Uterus (tissue), 4 donors: ENCODE data around the gene SLC25A22. TPM values are rescaled to one million over a fixed set of nuclear protein-coding genes. Genes with fewer than 3 reads are reported as not detected.

Source experiments
- DNase-seq, 2 donors: peaks; one replicate each; pipeline ENCODE4 v3.0.0-alpha.2; 2019 to 2020
- H3K27ac ChIP-seq, 2 donors: fragments of 200-600 bp; sonication (generic); 1 replicate in 1 of 2; 2 replicates in 1 of 2; pipeline ENCODE4 v1.5.1; 2016 to 2018
- H3K27me3 ChIP-seq, 2 donors: fragments of 200-600 bp; sonication (generic); one replicate each; pipeline ENCODE4 v1.5.1; 2018 to 2019; ENCODE audit warnings: control low read depth in 1 of 2
- H3K36me3 ChIP-seq, 2 donors: fragments of 200-600 bp; sonication (generic); one replicate each; pipeline ENCODE4 v1.5.1; 2019; ENCODE audit warnings: control low read depth in 1 of 2
- H3K4me1 ChIP-seq, 2 donors: fragments of 200-600 bp; sonication (generic); one replicate each; pipeline ENCODE4 v1.5.1; 2018 to 2019; ENCODE audit warnings: control low read depth in 1 of 2
- H3K4me3 ChIP-seq, 2 donors: fragments of 200-600 bp; sonication (generic); 1 replicate in 1 of 2; 2 replicates in 1 of 2; pipeline ENCODE4 v1.5.1; 2018 to 2019; ENCODE audit warnings: mild to moderate bottlenecking in 1 of 2
- H3K9me3 ChIP-seq, 2 donors: fragments of 200-600 bp; sonication (generic); one replicate each; pipeline ENCODE4 v1.5.1; 2019; ENCODE audit warnings: control low read depth in 1 of 2
- CTCF ChIP-seq, 4 experiments: fragments of 200-600 bp in 2 of 4; fragments of 450-650 bp in 2 of 4; sonication (generic) in 2 of 4; IDR thresholded peaks; one replicate each; pipeline ENCODE4 v1.5.1; 2016 to 2019; ENCODE audit warnings: antibody characterized with exemption in 4 of 4, mild to moderate bottlenecking in 2 of 4, moderate library complexity in 1 of 4
- POLR2A ChIP-seq, 2 donors: fragments of 450-650 bp; IDR thresholded peaks; one replicate each; pipeline ENCODE4 v1.6.1; 2016; ENCODE audit warnings: antibody characterized with exemption in 2 of 2, mild to moderate bottlenecking in 1 of 2, moderate library complexity in 1 of 2
- intact Hi-C: fragments of 100-400 bp; cut with DNase I; formaldehyde crosslinking; loops from one replicate; pipeline ENCODE4 v1.15.1; 2023; ENCODE audit warnings: low total_unique reads
- total RNA-seq, 4 donors: library from RNA; depleted of rRNA in 3 of 4; stranded (reverse); fragments of >200 nt in 3 of 4; gene quantifications; one replicate each; pipeline versions ENCODE4 v1.1.0 to v1.2.4, GENCODE V29; 2014 to 2023
- donor health status: DM: yes; HTN: yes; CAD: no.

SLC25A22 gene
- total RNA-seq, 4 donors from 2014 or later: 0.29 to 20.8 (median 5.4) TPM

DNA sequence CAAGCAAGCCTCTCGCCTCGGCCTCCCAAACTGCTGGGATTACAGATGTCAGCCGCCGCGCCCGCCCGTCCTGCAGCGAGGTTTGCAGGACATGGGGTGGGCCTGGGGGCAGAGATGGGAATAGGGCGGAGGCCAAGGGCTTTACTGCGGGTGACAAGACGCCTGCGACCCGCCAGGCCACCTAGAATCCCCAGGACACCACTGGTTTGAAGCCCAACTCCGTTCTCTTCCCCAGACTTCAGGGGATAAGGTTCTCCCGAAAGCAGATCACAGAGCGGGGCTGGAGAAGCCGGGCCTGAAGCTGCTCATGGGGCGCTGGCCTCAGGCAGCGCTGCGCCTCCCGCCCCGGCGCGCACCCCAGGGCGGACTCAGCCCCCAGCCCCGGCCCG lies 43.9 kb upstream of the SLC25A22 start:
- H3K4me1 ChIP-seq: peaks cover 7 to 25% of the 10 kb centered on the region in 2 donors
- intact Hi-C loops: no loop called here
- peak overlapping the region; percentile 71 to 99 for H3K4me3 ChIP-seq
- H3K9me3 ChIP-seq: no peaks in the 10 kb centered on the region
- TF ChIP-seq CTCF (IDR thresholded peaks at IDR 0.05) (no peak), POLR2A (IDR thresholded peaks at IDR 0.05) (no peak)
- no peaks in the 10 kb centered on the region for H3K36me3 ChIP-seq
- peak overlapping the region; percentile 95 to 97 for H3K27ac ChIP-seq
- H3K27me3 ChIP-seq: no peaks in the 10 kb centered on the region
- DNase-seq: no peak

GRCh38 chr11:839875-840617 lies 42.0 kb upstream of the SLC25A22 start:
- intact Hi-C loops: no loop called here
- DNase-seq: no peak
- Histone ChIP-seq H3K27me3 (no peaks in the 10 kb centered on the region), H3K4me3 (no peak overlapping the region), H3K4me1 (peaks cover 7 to 19% of the 10 kb centered on the region in 2 donors), H3K36me3 (no peaks in the 10 kb centered on the region), H3K9me3 (no peaks in the 10 kb centered on the region), H3K27ac (no peak overlapping the region)
- no peak for TF ChIP-seq CTCF (IDR thresholded peaks at IDR 0.05)
- TF ChIP-seq POLR2A (IDR thresholded peaks at IDR 0.05): no peak

GRCh38 chr11:839280-839623 lies 41.2 kb upstream of the SLC25A22 start:
- Histone ChIP-seq H3K4me1 (peaks cover 7 to 24% of the 10 kb centered on the region in 2 donors), H3K9me3 (no peaks in the 10 kb centered on the region), H3K27me3 (no peaks in the 10 kb centered on the region), H3K27ac (no peak overlapping the region), H3K36me3 (no peaks in the 10 kb centered on the region), H3K4me3 (no peak overlapping the region)
- intact Hi-C loops: no loop called here
- DNase-seq: no peak
- no peak for TF ChIP-seq CTCF (IDR thresholded peaks at IDR 0.05)
- TF ChIP-seq POLR2A (IDR thresholded peaks at IDR 0.05): no peak

- Histone ChIP-seq H3K9me3 (no peaks in the 10 kb centered on the region), H3K27me3 (no peaks in the 10 kb centered on the region), H3K27ac (no peak overlapping the region), H3K36me3 (no peaks in the 10 kb centered on the region), H3K4me3 (no peak overlapping the region), H3K4me1 (peaks cover 7 to 30% of the 10 kb centered on the region in 2 donors)
- no peak for DNase-seq
- no peak for TF ChIP-seq CTCF (IDR thresholded peaks at IDR 0.05)
- TF ChIP-seq POLR2A (IDR thresholded peaks at IDR 0.05): no peak
- intact Hi-C loops: no loop called here
These were observed 40.6 kb upstream of the SLC25A22 start for GRCh38 chr11:838441-839279.

- no peaks in the 10 kb centered on the region for H3K36me3 ChIP-seq
These were observed 39.9 kb upstream of the SLC25A22 start for GRCh38 chr11:837990-838307.

More at GRCh38 chr11:837990-838307, 39.9 kb upstream of the SLC25A22 start:
- no peaks in the 10 kb centered on the region for H3K27me3 ChIP-seq
- no peak overlapping the region for H3K27ac ChIP-seq
- H3K4me3 ChIP-seq: no peak overlapping the region
- TF ChIP-seq POLR2A (IDR thresholded peaks at IDR 0.05) (no peak), CTCF (IDR thresholded peaks at IDR 0.05) (no peak)
- no peak for DNase-seq
- H3K4me1 ChIP-seq: peaks cover 7 to 33% of the 10 kb centered on the region in 2 donors
- intact Hi-C loops: no loop called here
- no peaks in the 10 kb centered on the region for H3K9me3 ChIP-seq
